WTC11 (cell line): Measurements from ENCODE around the gene SSB. TPM values are rescaled to one million over a fixed set of nuclear protein-coding genes. Genes with fewer than 3 reads are reported as not detected.
"Not testable (repeated sequence)": the region's sequence is repeated elsewhere in the genome, so short reads cannot be mapped to it uniquely, and the experiment has no call there.

Source experiments
- ATAC-seq: fragments of 200-7000 bp; cut with Tn5 transposase; 2 replicates; pipeline ENCODE4 v1.10.0; 2021; ENCODE audit warnings: mild to moderate bottlenecking, moderate library complexity
- CTCF ChIA-PET: fragments of 300-600 bp; sonication (Branson Sonifier 250); formaldehyde crosslinking; loops from one replicate; lab custom pipeline; 2021; ENCODE audit warnings: antibody characterized with exemption; lab: Charles Lee
- POLR2A ChIA-PET: fragments of 350-600 bp; sonication (Branson Sonifier 250); formaldehyde crosslinking; loops from one replicate; lab custom pipeline; 2021; ENCODE audit warnings: antibody characterized with exemption; lab: Charles Lee
- DNase-seq: peaks from one replicate; pipeline ENCODE4 v3.0.0; 2021; ENCODE audit warnings: low spot score
- H3K27ac Mint-ChIP-seq: 2 replicates; pipeline ENCODE4 v1.8.0; 2021; ENCODE audit warnings: mixed read lengths
- H3K27me3 Mint-ChIP-seq: 2 replicates; pipeline ENCODE4 v1.8.0; 2021; ENCODE audit warnings: low read depth, mild to moderate bottlenecking, moderate library complexity, mixed read lengths
- H3K36me3 Mint-ChIP-seq: 2 replicates; pipeline ENCODE4 v1.8.0; 2021; ENCODE audit warnings: mixed read lengths
- H3K4me1 Mint-ChIP-seq: 2 replicates; pipeline ENCODE4 v1.8.0; 2022; ENCODE audit warnings: mixed read lengths
- H3K4me3 Mint-ChIP-seq: 2 replicates; pipeline ENCODE4 v1.8.0; 2021; ENCODE audit warnings: mild to moderate bottlenecking, moderate library complexity, mixed read lengths
- H3K9me3 Mint-ChIP-seq: 2 replicates; pipeline ENCODE4 v1.8.0; 2021; ENCODE audit warnings: mixed read lengths
- ATF3 ChIP-seq: sonication (generic); formaldehyde crosslinking; conservative IDR thresholded peaks from 2 replicates; pipeline ENCODE4 v1.8.1; 2022; ENCODE audit warnings: mild to moderate bottlenecking, missing genetic modification reagents
- CTCF ChIP-seq: fragments of 200-600 bp; IDR thresholded peaks from 2 replicates; pipeline ENCODE4 v1.8.0; 2022; ENCODE audit warnings: antibody characterized with exemption
- ELF4 ChIP-seq: sonication (generic); formaldehyde crosslinking; IDR thresholded peaks from 2 replicates; pipeline ENCODE4 v1.8.1; 2022; ENCODE audit warnings: low read depth, mild to moderate bottlenecking, moderate library complexity, missing genetic modification reagents
- FOXJ3 ChIP-seq: sonication (generic); formaldehyde crosslinking; IDR thresholded peaks from 2 replicates; pipeline ENCODE4 v1.9.0; 2021; ENCODE audit warnings: missing genetic modification reagents, mild to moderate bottlenecking, borderline replicate concordance
- FOXK1 ChIP-seq: sonication (generic); formaldehyde crosslinking; IDR thresholded peaks from 2 replicates; pipeline ENCODE4 v1.8.0; 2022; ENCODE audit warnings: mild to moderate bottlenecking, moderate library complexity, missing genetic modification reagents
- FOXP1 ChIP-seq: sonication (generic); formaldehyde crosslinking; IDR thresholded peaks from 2 replicates; pipeline ENCODE4 v1.8.0; 2022; ENCODE audit warnings: missing genetic modification reagents, mild to moderate bottlenecking, moderate library complexity, borderline replicate concordance
- GABPB1 ChIP-seq: sonication (generic); formaldehyde crosslinking; IDR thresholded peaks from 2 replicates; pipeline ENCODE4 v1.8.1; 2023; ENCODE audit warnings: mild to moderate bottlenecking, missing genetic modification reagents
- GTF2I ChIP-seq: fragments of 250-450 bp; sonication (Bioruptor Pico); conservative IDR thresholded peaks from 2 replicates; pipeline ENCODE4 v1.4.0; 2021; ENCODE audit warnings: mild to moderate bottlenecking
- IRF2 ChIP-seq: sonication (generic); formaldehyde crosslinking; IDR thresholded peaks from 2 replicates; pipeline ENCODE4 v1.8.0; 2022; ENCODE audit warnings: low read depth, missing genetic modification reagents, borderline replicate concordance
- JUN ChIP-seq: sonication (generic); formaldehyde crosslinking; IDR thresholded peaks from 2 replicates; pipeline ENCODE4 v1.8.0; 2023; ENCODE audit warnings: mild to moderate bottlenecking, missing genetic modification reagents
- MAX ChIP-seq: sonication (generic); formaldehyde crosslinking; IDR thresholded peaks from 2 replicates; pipeline ENCODE4 v1.8.0; 2022; ENCODE audit warnings: mild to moderate bottlenecking, missing genetic modification reagents
- MYBL2 ChIP-seq: sonication (generic); formaldehyde crosslinking; IDR thresholded peaks from 2 replicates; pipeline ENCODE4 v1.8.1; 2023; ENCODE audit warnings: mild to moderate bottlenecking, moderate library complexity, missing genetic modification reagents
- NFE2L1 ChIP-seq: sonication (generic); formaldehyde crosslinking; IDR thresholded peaks from 2 replicates; pipeline ENCODE4 v1.8.1; 2023; ENCODE audit warnings: missing genetic modification reagents
- PRRX2 ChIP-seq: fragments of 250-450 bp; sonication (Bioruptor Pico); IDR thresholded peaks from 2 replicates; pipeline ENCODE4 v1.8.0; 2021; ENCODE audit warnings: mild to moderate bottlenecking
- SP1 ChIP-seq: sonication (generic); formaldehyde crosslinking; conservative IDR thresholded peaks from 2 replicates; pipeline ENCODE4 v1.8.1; 2022; ENCODE audit warnings: missing genetic modification reagents
- STAT6 ChIP-seq: sonication (generic); formaldehyde crosslinking; conservative IDR thresholded peaks from 2 replicates; pipeline ENCODE4 v1.8.1; 2023; ENCODE audit warnings: mild to moderate bottlenecking, low read depth, missing genetic modification reagents, moderate library complexity
- TP53 ChIP-seq: sonication (generic); formaldehyde crosslinking; IDR thresholded peaks from 2 replicates; pipeline ENCODE4 v1.8.1; 2023; ENCODE audit warnings: mild to moderate bottlenecking, missing genetic modification reagents
- USF2 ChIP-seq: sonication (generic); formaldehyde crosslinking; IDR thresholded peaks from 2 replicates; pipeline ENCODE4 v1.8.1; 2023; ENCODE audit warnings: mild to moderate bottlenecking, missing genetic modification reagents, moderate library complexity
- ZBTB21 ChIP-seq: sonication (generic); formaldehyde crosslinking; IDR thresholded peaks from 2 replicates; pipeline ENCODE4 v1.8.1; 2023; ENCODE audit warnings: mild to moderate bottlenecking, missing genetic modification reagents, borderline replicate concordance
- ZNF416 ChIP-seq: fragments of 250-450 bp; sonication (Bioruptor Pico); IDR thresholded peaks from 2 replicates; pipeline ENCODE4 v1.9.0; 2021; ENCODE audit warnings: mild to moderate bottlenecking, inconsistent platforms
- total RNA-seq: library from RNA; stranded (reverse); gene quantifications from 3 replicates; pipeline ENCODE4 v1.2.3, GENCODE V29; 2021

Gene SSB
- total RNA-seq, 1 experiment from 2014 or later: 235 TPM

- no peaks in the 10 kb centered on the region for H3K27me3 Mint-ChIP-seq
- CTCF ChIA-PET: no interaction called here
- H3K4me1 Mint-ChIP-seq: peaks cover 15% of the 10 kb centered on the region
- no peaks in the 10 kb centered on the region for H3K9me3 Mint-ChIP-seq
- H3K36me3 Mint-ChIP-seq: peaks cover 72% of the 10 kb centered on the region
- no peak for DNase-seq
- no peak overlapping the region for H3K4me3 Mint-ChIP-seq
- POLR2A ChIA-PET: no interaction called here
- TF ChIP-seq TP53 (CRISPR knock-in tag) (no peak), SP1 (CRISPR knock-in tag) (no peak), ATF3 (CRISPR knock-in tag) (no peak), FOXP1 (CRISPR knock-in tag) (no peak), PRRX2 (CRISPR knock-in tag) (no peak)
- no peak for ATAC-seq
- H3K27ac Mint-ChIP-seq: no peak overlapping the region
Measured at GRCh38 chr2:169808221-169808620, 9.6 kb downstream of the SSB start.

GRCh38 chr2:169815849-169816248 lies 17.2 kb downstream of the SSB start:
- ChIA-PET CTCF (interaction anchor here (0.8 kb wide), 1 partner anchor 9 kb away, joined by 4 read pairs; the partner anchor contains the start of gene METTL5), POLR2A (no interaction called here)
- Mint-ChIP-seq H3K27me3 (no peaks in the 10 kb centered on the region), H3K36me3 (peaks cover 76% of the 10 kb centered on the region), H3K4me3 (no peak overlapping the region), H3K9me3 (peaks cover 14% of the 10 kb centered on the region), H3K27ac (no peak overlapping the region), H3K4me1 (peaks cover 11% of the 10 kb centered on the region)
- no peak for ATAC-seq
- no peak for TF ChIP-seq JUN (CRISPR knock-in tag)
- TF ChIP-seq MYBL2 (CRISPR knock-in tag): no peak
- TF ChIP-seq GABPB1: 0 out of 2 replicates have a peak, but pooled peaks have one; percentile 41
- TF ChIP-seq FOXK1 (CRISPR knock-in tag): no peak
- DNase-seq: no peak

GRCh38 chr2:169816961-169817360 lies 18.3 kb downstream of the SSB start:
- ATAC-seq, H3K27me3 Mint-ChIP-seq, H3K27ac Mint-ChIP-seq, CTCF ChIA-PET, H3K4me1 Mint-ChIP-seq, H3K4me3 Mint-ChIP-seq, POLR2A ChIA-PET, DNase-seq: not testable (repeated sequence)
- Mint-ChIP-seq H3K36me3 (peaks cover 74% of the 10 kb centered on the region), H3K9me3 (peaks cover 14% of the 10 kb centered on the region)

GRCh38 chr2:169817369-169817768 lies 18.7 kb downstream of the SSB start:
- peak; percentile 28; the same call in 1 of the 2 replicates for TF ChIP-seq GTF2I (CRISPR knock-in tag)
- TF ChIP-seq, all 79 proteins: peak for 1; not testable (repeated sequence) for 78
- POLR2A ChIA-PET, H3K4me3 Mint-ChIP-seq, H3K4me1 Mint-ChIP-seq, H3K27me3 Mint-ChIP-seq, H3K27ac Mint-ChIP-seq, ATAC-seq, DNase-seq, CTCF ChIA-PET: not testable (repeated sequence)
- Mint-ChIP-seq H3K9me3 (peaks cover 14% of the 10 kb centered on the region), H3K36me3 (peaks cover 69% of the 10 kb centered on the region)

GRCh38 chr2:169818241-169818640 lies 19.6 kb downstream of the SSB start:
- ATAC-seq (no peak), DNase-seq (no peak)
- no peak overlapping the region for H3K4me3 Mint-ChIP-seq
- ChIA-PET CTCF (no interaction called here), POLR2A (no interaction called here)
- no peak overlapping the region for H3K27ac Mint-ChIP-seq
- H3K9me3 Mint-ChIP-seq: peaks cover 14% of the 10 kb centered on the region
- H3K27me3 Mint-ChIP-seq: no peaks in the 10 kb centered on the region
- H3K36me3 Mint-ChIP-seq: peaks cover 61% of the 10 kb centered on the region
- peaks cover 7% of the 10 kb centered on the region for H3K4me1 Mint-ChIP-seq
- TF ChIP-seq NFE2L1 (CRISPR knock-in tag) (no peak), IRF2 (CRISPR knock-in tag) (no peak), STAT6 (CRISPR knock-in tag) (no peak), FOXJ3 (CRISPR knock-in tag) (no peak), ELF4 (CRISPR knock-in tag) (no peak), ZNF416 (CRISPR knock-in tag) (no peak), MAX (CRISPR knock-in tag) (no peak), CTCF (no peak), JUN (CRISPR knock-in tag) (no peak), USF2 (CRISPR knock-in tag) (no peak), ZBTB21 (CRISPR knock-in tag) (no peak)
